ENCODE results near the gene SHC3. TPM values are rescaled to one million over a fixed set of nuclear protein-coding genes. Genes with fewer than 3 reads are reported as not detected.

Gene SHC3
- total and polyA plus RNA-seq, 12 donors = 0.15 to 0.71 (median 0.33) TPM

- Histone ChIP-seq H3K4me3 (peak overlapping the region in 9 of 10 donors; percentile 6 to 59 (median 53)), H3K4me1 (peaks cover 6 to 37% (median 27%) of the 10 kb centered on the region in 9 donors), H3K36me3 (no peaks in the 10 kb centered on the region), H3K27me3 (peaks cover 11 to 79% (median 53%) of the 10 kb centered on the region in 7 donors), H3K9me3 (no peaks in the 10 kb centered on the region), H3K27ac (no peak overlapping the region)
- WGBS, 2 donors = 7% methylated on average over 38 of the region's 38 CpGs
- intact Hi-C loops (cut with DNase I) = no loop called here
- TF ChIP-seq, protein P1, sequence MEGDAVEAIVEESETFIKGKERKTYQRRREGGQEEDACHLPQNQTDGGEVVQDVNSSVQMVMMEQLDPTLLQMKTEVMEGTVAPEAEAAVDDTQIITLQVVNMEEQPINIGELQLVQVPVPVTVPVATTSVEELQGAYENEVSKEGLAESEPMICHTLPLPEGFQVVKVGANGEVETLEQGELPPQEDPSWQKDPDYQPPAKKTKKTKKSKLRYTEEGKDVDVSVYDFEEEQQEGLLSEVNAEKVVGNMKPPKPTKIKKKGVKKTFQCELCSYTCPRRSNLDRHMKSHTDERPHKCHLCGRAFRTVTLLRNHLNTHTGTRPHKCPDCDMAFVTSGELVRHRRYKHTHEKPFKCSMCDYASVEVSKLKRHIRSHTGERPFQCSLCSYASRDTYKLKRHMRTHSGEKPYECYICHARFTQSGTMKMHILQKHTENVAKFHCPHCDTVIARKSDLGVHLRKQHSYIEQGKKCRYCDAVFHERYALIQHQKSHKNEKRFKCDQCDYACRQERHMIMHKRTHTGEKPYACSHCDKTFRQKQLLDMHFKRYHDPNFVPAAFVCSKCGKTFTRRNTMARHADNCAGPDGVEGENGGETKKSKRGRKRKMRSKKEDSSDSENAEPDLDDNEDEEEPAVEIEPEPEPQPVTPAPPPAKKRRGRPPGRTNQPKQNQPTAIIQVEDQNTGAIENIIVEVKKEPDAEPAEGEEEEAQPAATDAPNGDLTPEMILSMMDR (IDR thresholded peaks at IDR 0.05) = no peak
- DNase-seq (no peak), ATAC-seq (no peak)
These were observed 1.3 kb downstream of the SHC3 start for GRCh38 chr9:89177012-89177943.

DNA sequence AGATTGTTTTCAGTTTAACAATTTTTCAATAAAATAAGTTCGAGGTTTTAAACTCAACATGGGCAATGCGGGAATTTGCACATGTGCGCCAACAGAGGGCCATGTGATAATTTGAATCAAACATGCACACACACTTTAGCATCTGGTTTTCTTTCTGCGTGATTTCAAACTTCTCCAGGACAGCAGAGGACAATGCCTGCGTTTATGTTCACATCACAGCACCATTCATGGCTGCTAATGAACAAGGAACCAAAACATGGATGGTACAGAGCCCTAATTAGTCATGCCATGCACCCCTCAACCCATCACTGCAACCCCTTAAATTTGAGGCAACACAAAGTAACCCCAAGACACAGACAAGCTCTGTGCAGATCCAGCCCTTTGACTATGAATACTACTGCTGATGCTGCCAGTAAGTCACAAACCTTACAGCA is 2.8 kb downstream of the SHC3 start:
- DNase-seq (no peak), ATAC-seq (no peak)
- TF ChIP-seq, protein P1 (IDR thresholded peaks at IDR 0.05) = no peak
- 88 to 89% methylated on average over 5 of the region's 5 CpGs for WGBS, 2 donors
- Histone ChIP-seq H3K27ac (no peak overlapping the region), H3K36me3 (no peaks in the 10 kb centered on the region), H3K4me3 (no peak overlapping the region), H3K9me3 (no peaks in the 10 kb centered on the region), H3K27me3 (peaks cover 11 to 76% (median 53%) of the 10 kb centered on the region in 7 donors), H3K4me1 (peaks cover 6 to 37% (median 27%) of the 10 kb centered on the region in 9 donors)
- intact Hi-C loops (cut with DNase I) = no loop called here

GRCh38 chr9:89174291-89174690 is 4.3 kb downstream of the SHC3 start:
- 63 to 65% methylated on average over 6 of the region's 6 CpGs for WGBS, 2 donors
- intact Hi-C loops (cut with DNase I) = no loop called here
- Histone ChIP-seq H3K36me3 (no peaks in the 10 kb centered on the region), H3K27me3 (peaks cover 11 to 63% (median 53%) of the 10 kb centered on the region in 7 donors), H3K27ac (no peak overlapping the region), H3K4me1 (peaks cover 4 to 23% (median 18%) of the 10 kb centered on the region in 9 donors), H3K4me3 (no peak overlapping the region), H3K9me3 (no peaks in the 10 kb centered on the region)
- no peak for DNase-seq
- TF ChIP-seq, protein P1 (IDR thresholded peaks at IDR 0.05) = no peak
- no peak for ATAC-seq

- no peaks in the 10 kb centered on the region for H3K9me3 ChIP-seq
- TF ChIP-seq, protein P1 (IDR thresholded peaks at IDR 0.05) = no peak
- 87 to 91% methylated on average over 5 of the region's 5 CpGs for WGBS, 2 donors
- peaks cover 9 to 56% (median 47%) of the 10 kb centered on the region in 7 donors for H3K27me3 ChIP-seq
- DNase-seq = no peak
- H3K36me3 ChIP-seq = no peaks in the 10 kb centered on the region
- intact Hi-C loops (cut with DNase I) = no loop called here
- H3K4me1 ChIP-seq = peaks cover 0 to 11% (median 7%) of the 10 kb centered on the region in 9 donors
- no peak overlapping the region for H3K4me3 ChIP-seq
- ATAC-seq = no peak
- no peak overlapping the region for H3K27ac ChIP-seq
These were observed 5.5 kb downstream of the SHC3 start for GRCh38 chr9:89173072-89173471.
